Measurements from ENCODE around the gene LGALS3BP. TPM values are rescaled to one million over a fixed set of nuclear protein-coding genes. Genes with fewer than 3 reads are reported as not detected.

Gene LGALS3BP
- total RNA-seq, 1 experiment from 2014 or later, result 389 TPM

DNA sequence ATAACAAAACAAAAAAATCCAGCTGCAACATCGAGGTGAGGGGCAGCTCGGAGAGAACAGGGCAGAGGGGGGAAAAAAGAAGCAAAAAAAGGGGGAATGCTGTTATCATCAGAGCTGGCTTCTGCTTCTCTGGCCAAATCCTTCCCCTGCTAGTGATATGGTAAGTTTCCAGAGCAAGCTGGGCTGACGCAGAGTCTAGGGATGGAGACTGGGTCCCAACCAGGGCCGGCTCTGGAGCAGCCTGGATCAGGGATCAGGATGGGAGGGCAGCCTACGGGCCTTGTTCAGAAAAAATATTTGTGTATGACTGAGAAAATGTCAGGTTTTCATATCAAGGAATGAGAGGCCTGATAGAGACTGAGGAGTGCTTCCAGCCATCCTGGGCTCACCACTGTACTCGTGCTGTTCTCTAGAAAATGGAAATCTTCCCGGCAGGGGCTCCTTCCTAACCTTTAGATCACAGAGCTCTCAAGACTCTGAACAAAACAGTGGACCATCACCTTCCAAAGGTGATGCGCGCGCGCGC, 43.5 kb upstream of the LGALS3BP start:
- CTCF ChIA-PET, result interaction anchor here (0.7 to 3.8 kb wide), 2 partner anchors 19 to 22 kb away, joined by 3 to 23 read pairs; no protein-coding TSS in a partner anchor
- Histone ChIP-seq H3K4me1 (ENCODE audit: control insufficient read depth in 1 of 2, insufficient read depth in 2 of 2, low read length in 2 of 2) (peaks cover 36 to 48% of the 10 kb centered on the region in 2 experiments), H3K9ac (ENCODE audit: low read length) (0 out of 2 replicates have a peak overlapping the region, but pooled peaks have one; percentile 60), H3K9me2 (ENCODE audit: insufficient read depth) (no peaks in the 10 kb centered on the region), H3K27ac (ENCODE audit: low read depth, low read length) (no peak overlapping the region), H3K36me3 (ENCODE audit: control insufficient read depth in 1 of 2, insufficient read depth in 2 of 2, low read length in 2 of 2) (no peaks in the 10 kb centered on the region), H3K9me3 (ENCODE audit: control insufficient read depth in 1 of 2, insufficient read depth in 1 of 2, low read depth in 1 of 2, low read length in 2 of 2) (no peaks in the 10 kb centered on the region), H3K79me2 (ENCODE audit: insufficient read depth, low read length) (no peaks in the 10 kb centered on the region), H3K4me3 (replicated peaks in 1 of 2; ENCODE audit: low read depth in 1 of 2, low read length in 2 of 2) (no peak overlapping the region), H3K27me3 (ENCODE audit: insufficient read depth, low read length) (no peaks in the 10 kb centered on the region), H3K4me2 (ENCODE audit: low read length) (peak overlapping the region; percentile 82), H2AFZ (ENCODE audit: low read depth, low read length, poor library complexity, severe bottlenecking) (no peak overlapping the region), H4K20me1 (ENCODE audit: insufficient read depth) (no peaks in the 10 kb centered on the region)
- POLR2A ChIA-PET, result no interaction called here
- BruUV-seq (replicated peaks), result no TSS peak
- intact Hi-C loops (cut with micrococcal nuclease), result no loop called here
- RAD21 ChIA-PET (ENCODE audit: low non-redundant PET in 1 of 2, low total read pairs in 2 of 2, uncharacterized antibody in 2 of 2, unreplicated experiment in 2 of 2), result no interaction called here
- ATAC-seq, result no peak
- TF ChIP-seq, protein P1, sequence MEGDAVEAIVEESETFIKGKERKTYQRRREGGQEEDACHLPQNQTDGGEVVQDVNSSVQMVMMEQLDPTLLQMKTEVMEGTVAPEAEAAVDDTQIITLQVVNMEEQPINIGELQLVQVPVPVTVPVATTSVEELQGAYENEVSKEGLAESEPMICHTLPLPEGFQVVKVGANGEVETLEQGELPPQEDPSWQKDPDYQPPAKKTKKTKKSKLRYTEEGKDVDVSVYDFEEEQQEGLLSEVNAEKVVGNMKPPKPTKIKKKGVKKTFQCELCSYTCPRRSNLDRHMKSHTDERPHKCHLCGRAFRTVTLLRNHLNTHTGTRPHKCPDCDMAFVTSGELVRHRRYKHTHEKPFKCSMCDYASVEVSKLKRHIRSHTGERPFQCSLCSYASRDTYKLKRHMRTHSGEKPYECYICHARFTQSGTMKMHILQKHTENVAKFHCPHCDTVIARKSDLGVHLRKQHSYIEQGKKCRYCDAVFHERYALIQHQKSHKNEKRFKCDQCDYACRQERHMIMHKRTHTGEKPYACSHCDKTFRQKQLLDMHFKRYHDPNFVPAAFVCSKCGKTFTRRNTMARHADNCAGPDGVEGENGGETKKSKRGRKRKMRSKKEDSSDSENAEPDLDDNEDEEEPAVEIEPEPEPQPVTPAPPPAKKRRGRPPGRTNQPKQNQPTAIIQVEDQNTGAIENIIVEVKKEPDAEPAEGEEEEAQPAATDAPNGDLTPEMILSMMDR (IDR thresholded peaks at IDR 0.05 in 2 of 3, conservative IDR thresholded peaks at IDR 0.05 in 1 of 3; ENCODE audit: borderline replicate concordance in 1 of 3, insufficient read depth in 1 of 3, low read depth in 2 of 3, low read length in 2 of 3), result no peak
- TF ChIP-seq, protein P2, sequence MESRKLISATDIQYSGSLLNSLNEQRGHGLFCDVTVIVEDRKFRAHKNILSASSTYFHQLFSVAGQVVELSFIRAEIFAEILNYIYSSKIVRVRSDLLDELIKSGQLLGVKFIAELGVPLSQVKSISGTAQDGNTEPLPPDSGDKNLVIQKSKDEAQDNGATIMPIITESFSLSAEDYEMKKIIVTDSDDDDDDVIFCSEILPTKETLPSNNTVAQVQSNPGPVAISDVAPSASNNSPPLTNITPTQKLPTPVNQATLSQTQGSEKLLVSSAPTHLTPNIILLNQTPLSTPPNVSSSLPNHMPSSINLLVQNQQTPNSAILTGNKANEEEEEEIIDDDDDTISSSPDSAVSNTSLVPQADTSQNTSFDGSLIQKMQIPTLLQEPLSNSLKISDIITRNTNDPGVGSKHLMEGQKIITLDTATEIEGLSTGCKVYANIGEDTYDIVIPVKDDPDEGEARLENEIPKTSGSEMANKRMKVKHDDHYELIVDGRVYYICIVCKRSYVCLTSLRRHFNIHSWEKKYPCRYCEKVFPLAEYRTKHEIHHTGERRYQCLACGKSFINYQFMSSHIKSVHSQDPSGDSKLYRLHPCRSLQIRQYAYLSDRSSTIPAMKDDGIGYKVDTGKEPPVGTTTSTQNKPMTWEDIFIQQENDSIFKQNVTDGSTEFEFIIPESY (IDR thresholded peaks at IDR 0.05; ENCODE audit: extremely low read depth, insufficient replicate concordance, low read length), result no peak
- TF ChIP-seq, protein P3, sequence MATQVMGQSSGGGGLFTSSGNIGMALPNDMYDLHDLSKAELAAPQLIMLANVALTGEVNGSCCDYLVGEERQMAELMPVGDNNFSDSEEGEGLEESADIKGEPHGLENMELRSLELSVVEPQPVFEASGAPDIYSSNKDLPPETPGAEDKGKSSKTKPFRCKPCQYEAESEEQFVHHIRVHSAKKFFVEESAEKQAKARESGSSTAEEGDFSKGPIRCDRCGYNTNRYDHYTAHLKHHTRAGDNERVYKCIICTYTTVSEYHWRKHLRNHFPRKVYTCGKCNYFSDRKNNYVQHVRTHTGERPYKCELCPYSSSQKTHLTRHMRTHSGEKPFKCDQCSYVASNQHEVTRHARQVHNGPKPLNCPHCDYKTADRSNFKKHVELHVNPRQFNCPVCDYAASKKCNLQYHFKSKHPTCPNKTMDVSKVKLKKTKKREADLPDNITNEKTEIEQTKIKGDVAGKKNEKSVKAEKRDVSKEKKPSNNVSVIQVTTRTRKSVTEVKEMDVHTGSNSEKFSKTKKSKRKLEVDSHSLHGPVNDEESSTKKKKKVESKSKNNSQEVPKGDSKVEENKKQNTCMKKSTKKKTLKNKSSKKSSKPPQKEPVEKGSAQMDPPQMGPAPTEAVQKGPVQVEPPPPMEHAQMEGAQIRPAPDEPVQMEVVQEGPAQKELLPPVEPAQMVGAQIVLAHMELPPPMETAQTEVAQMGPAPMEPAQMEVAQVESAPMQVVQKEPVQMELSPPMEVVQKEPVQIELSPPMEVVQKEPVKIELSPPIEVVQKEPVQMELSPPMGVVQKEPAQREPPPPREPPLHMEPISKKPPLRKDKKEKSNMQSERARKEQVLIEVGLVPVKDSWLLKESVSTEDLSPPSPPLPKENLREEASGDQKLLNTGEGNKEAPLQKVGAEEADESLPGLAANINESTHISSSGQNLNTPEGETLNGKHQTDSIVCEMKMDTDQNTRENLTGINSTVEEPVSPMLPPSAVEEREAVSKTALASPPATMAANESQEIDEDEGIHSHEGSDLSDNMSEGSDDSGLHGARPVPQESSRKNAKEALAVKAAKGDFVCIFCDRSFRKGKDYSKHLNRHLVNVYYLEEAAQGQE (IDR thresholded peaks at IDR 0.05; ENCODE audit: low read depth), result no peak
- TF ChIP-seq YY1 (IDR thresholded peaks at IDR 0.05; ENCODE audit: extremely low read depth, insufficient replicate concordance, low read depth, low read length) (no peak), EGR1 (IDR thresholded peaks at IDR 0.05; ENCODE audit: low read depth) (no peak), ELF1 (IDR thresholded peaks at IDR 0.05; ENCODE audit: borderline replicate concordance, low read depth) (no peak), SP1 (IDR thresholded peaks at IDR 0.05; ENCODE audit: low read depth) (no peak), EZH2phosphoT487 (IDR thresholded peaks at IDR 0.05; ENCODE audit: borderline replicate concordance) (no peak), ZNF274 (IDR thresholded peaks at IDR 0.05; ENCODE audit: low read depth, low read length) (no peak), RAD21 (IDR thresholded peaks at IDR 0.05; ENCODE audit: low read depth) (no peak), JUND (IDR thresholded peaks at IDR 0.05) (no peak), ZFX (IDR thresholded peaks at IDR 0.05) (no peak), POLR2A (IDR thresholded peaks at IDR 0.05; ENCODE audit: borderline replicate concordance, extremely low read depth, insufficient read depth, insufficient read length) (no peak), EZH2 (IDR thresholded peaks at IDR 0.05) (no peak), SIN3A (IDR thresholded peaks at IDR 0.05; ENCODE audit: low read depth) (no peak), POLR2AphosphoS5 (IDR thresholded peaks at IDR 0.05; ENCODE audit: low read depth, low read length) (no peak), SRF (IDR thresholded peaks at IDR 0.05; ENCODE audit: low read depth) (no peak), CBX3 (IDR thresholded peaks at IDR 0.05; ENCODE audit: low read depth) (no peak)
- TF ChIP-seq, protein P4, sequence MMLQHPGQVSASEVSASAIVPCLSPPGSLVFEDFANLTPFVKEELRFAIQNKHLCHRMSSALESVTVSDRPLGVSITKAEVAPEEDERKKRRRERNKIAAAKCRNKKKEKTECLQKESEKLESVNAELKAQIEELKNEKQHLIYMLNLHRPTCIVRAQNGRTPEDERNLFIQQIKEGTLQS (IDR thresholded peaks at IDR 0.05), result no peak
- TF ChIP-seq, protein P5, sequence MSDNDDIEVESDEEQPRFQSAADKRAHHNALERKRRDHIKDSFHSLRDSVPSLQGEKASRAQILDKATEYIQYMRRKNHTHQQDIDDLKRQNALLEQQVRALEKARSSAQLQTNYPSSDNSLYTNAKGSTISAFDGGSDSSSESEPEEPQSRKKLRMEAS (IDR thresholded peaks at IDR 0.05), result no peak
- no peak for DNase-seq (ENCODE audit: low read depth, low spot score)
